Loucy (cell line): Measurements from ENCODE around the gene S100A13.
"Not testable (repeated sequence)": the region's sequence is repeated elsewhere in the genome, so short reads cannot be mapped to it uniquely, and the experiment has no call there.

Experiments used
- H2AFZ ChIP-seq: fragments of 200-600 bp; sonication (generic); 2 replicates; pipeline ENCODE4 v1.6.0; 2016; ENCODE audit warnings: antibody characterized with exemption, mild to moderate bottlenecking, low read length, moderate library complexity
- H3F3A ChIP-seq: fragments of 200-600 bp; 2 replicates; pipeline ENCODE4 v1.6.0; 2016; ENCODE audit warnings: antibody characterized with exemption, low read depth, mild to moderate bottlenecking
- H3K27me3 ChIP-seq: fragments of 200-600 bp; sonication (generic); 2 replicates; pipeline ENCODE4 v1.6.1; 2014; ENCODE audit warnings: low read length, mild to moderate bottlenecking; ENCODE audit not compliant: insufficient read depth, poor library complexity, severe bottlenecking
- H3K36me3 ChIP-seq: fragments of 200-600 bp; sonication (generic); 2 replicates; pipeline ENCODE4 v1.6.1; 2016; ENCODE audit warnings: low read length; ENCODE audit not compliant: insufficient read depth
- H3K4me1 ChIP-seq: fragments of 200-600 bp; sonication (generic); 2 replicates; pipeline ENCODE4 v1.5.1; 2014; ENCODE audit warnings: low read length, mild to moderate bottlenecking; ENCODE audit not compliant: insufficient read depth, poor library complexity, severe bottlenecking
- H3K4me2 ChIP-seq: fragments of 200-600 bp; sonication (generic); 2 replicates; pipeline ENCODE4 v1.6.0; 2014; ENCODE audit warnings: antibody characterized with exemption, low read length, low read depth, mild to moderate bottlenecking; ENCODE audit not compliant: poor library complexity, severe bottlenecking
- H3K4me3 ChIP-seq: fragments of 200-600 bp; sonication (generic); 2 replicates; pipeline ENCODE4 v1.5.1; 2014; ENCODE audit warnings: low read length, mild to moderate bottlenecking, mixed read lengths; ENCODE audit not compliant: poor library complexity, severe bottlenecking
- H3K79me2 ChIP-seq: fragments of 200-600 bp; sonication (generic); 2 replicates; pipeline ENCODE4 v1.6.1; 2014; ENCODE audit warnings: low read length; ENCODE audit not compliant: insufficient read depth
- H3K9ac ChIP-seq: fragments of 200-600 bp; sonication (generic); 2 replicates; pipeline ENCODE4 v1.6.0; 2014; ENCODE audit warnings: mild to moderate bottlenecking, low read depth, low read length, moderate library complexity; ENCODE audit not compliant: poor library complexity, severe bottlenecking
- H3K9me2 ChIP-seq: fragments of 200-600 bp; sonication (generic); replicated peaks from 2 replicates; pipeline ENCODE4 v1.6.1; 2016; ENCODE audit warnings: low read depth, low read length, mixed read lengths
- H3K9me3 ChIP-seq: fragments of 200-600 bp; sonication (generic); 2 replicates; pipeline ENCODE4 v1.6.1; 2014; ENCODE audit warnings: mild to moderate bottlenecking, antibody characterized with exemption, low read length, low read depth; ENCODE audit not compliant: insufficient read depth
- H4K20me1 ChIP-seq: fragments of 200-600 bp; sonication (generic); 2 replicates; pipeline ENCODE4 v1.6.0; 2014; ENCODE audit warnings: antibody characterized with exemption, low read length, mild to moderate bottlenecking; ENCODE audit not compliant: insufficient read depth, poor library complexity, severe bottlenecking
- EZH2phosphoT487 ChIP-seq: fragments of 200-600 bp; IDR thresholded peaks from 2 replicates; pipeline ENCODE4 v1.6.1; 2018; ENCODE audit warnings: antibody characterized with exemption, mild to moderate bottlenecking, moderate library complexity, borderline replicate concordance
- TF ChIP-seq, protein P1 (sequence below): fragments of 200-600 bp; sonication (generic); conservative IDR thresholded peaks from 2 replicates; pipeline ENCODE4 v1.5.1; 2014; ENCODE audit warnings: mild to moderate bottlenecking, antibody characterized with exemption, low read length

Gene S100A13

GRCh38 chr1:153640861-153641260, 13.6 kb upstream of the S100A13 start:
- H3K79me2 ChIP-seq, result peaks cover 85% of the 10 kb centered on the region
- H3K4me1 ChIP-seq, result peaks cover 45% of the 10 kb centered on the region
- peaks cover 96% of the 10 kb centered on the region for H3K36me3 ChIP-seq
- H3K9me2 ChIP-seq, result no peaks in the 10 kb centered on the region
- no peaks in the 10 kb centered on the region for H3K27me3 ChIP-seq
- H3K9me3 ChIP-seq, result no peaks in the 10 kb centered on the region
- H3K4me3 ChIP-seq, result peak overlapping the region; percentile 3
- no peak overlapping the region for H3K9ac ChIP-seq
- H3K4me2 ChIP-seq, result peak overlapping the region; percentile 29
- no peak for TF ChIP-seq EZH2phosphoT487
- TF ChIP-seq, protein P1, sequence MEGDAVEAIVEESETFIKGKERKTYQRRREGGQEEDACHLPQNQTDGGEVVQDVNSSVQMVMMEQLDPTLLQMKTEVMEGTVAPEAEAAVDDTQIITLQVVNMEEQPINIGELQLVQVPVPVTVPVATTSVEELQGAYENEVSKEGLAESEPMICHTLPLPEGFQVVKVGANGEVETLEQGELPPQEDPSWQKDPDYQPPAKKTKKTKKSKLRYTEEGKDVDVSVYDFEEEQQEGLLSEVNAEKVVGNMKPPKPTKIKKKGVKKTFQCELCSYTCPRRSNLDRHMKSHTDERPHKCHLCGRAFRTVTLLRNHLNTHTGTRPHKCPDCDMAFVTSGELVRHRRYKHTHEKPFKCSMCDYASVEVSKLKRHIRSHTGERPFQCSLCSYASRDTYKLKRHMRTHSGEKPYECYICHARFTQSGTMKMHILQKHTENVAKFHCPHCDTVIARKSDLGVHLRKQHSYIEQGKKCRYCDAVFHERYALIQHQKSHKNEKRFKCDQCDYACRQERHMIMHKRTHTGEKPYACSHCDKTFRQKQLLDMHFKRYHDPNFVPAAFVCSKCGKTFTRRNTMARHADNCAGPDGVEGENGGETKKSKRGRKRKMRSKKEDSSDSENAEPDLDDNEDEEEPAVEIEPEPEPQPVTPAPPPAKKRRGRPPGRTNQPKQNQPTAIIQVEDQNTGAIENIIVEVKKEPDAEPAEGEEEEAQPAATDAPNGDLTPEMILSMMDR, result no peak
- H3F3A ChIP-seq, result no peaks in the 10 kb centered on the region
- H2AFZ ChIP-seq, result no peak overlapping the region
- peaks cover 55% of the 10 kb centered on the region for H4K20me1 ChIP-seq

DNA sequence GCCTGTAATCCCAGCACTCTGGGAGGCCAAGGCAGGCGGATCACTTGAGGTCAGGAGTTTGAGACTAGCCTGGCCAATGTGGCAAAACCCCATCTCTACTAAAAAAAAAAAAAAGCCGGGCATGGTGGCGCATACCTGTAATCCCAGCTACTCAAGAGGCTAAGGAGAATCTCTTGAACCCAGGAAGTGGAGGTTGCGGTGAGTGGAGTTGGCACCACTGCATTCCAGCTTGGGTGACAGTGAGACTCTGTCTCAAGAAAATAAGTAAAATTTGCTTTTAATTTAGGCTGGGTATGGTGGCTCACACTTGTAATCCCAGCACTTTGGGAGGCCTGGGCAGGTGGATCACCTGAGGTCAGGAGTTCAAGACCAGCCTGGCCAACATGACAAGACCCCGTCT, 12.9 kb upstream of the S100A13 start:
- not testable (repeated sequence) for H3F3A ChIP-seq, H2AFZ ChIP-seq, H3K4me3 ChIP-seq, H3K9me3 ChIP-seq, H3K9ac ChIP-seq, H3K9me2 ChIP-seq, H3K27me3 ChIP-seq
- Histone ChIP-seq H3K4me2 (peak overlapping the region; percentile 29), H4K20me1 (peaks cover 60% of the 10 kb centered on the region), H3K79me2 (peaks cover 91% of the 10 kb centered on the region), H3K4me1 (peaks cover 50% of the 10 kb centered on the region), H3K36me3 (peaks cover 89% of the 10 kb centered on the region)

- peaks cover 68% of the 10 kb centered on the region for H4K20me1 ChIP-seq
- no peaks in the 10 kb centered on the region for H3K27me3 ChIP-seq
- H2AFZ ChIP-seq, result no peak overlapping the region
- H3F3A ChIP-seq, result no peaks in the 10 kb centered on the region
- no peak overlapping the region for H3K4me3 ChIP-seq
- H3K9ac ChIP-seq, result no peak overlapping the region
- no peaks in the 10 kb centered on the region for H3K9me2 ChIP-seq
- H3K36me3 ChIP-seq, result peaks cover 80% of the 10 kb centered on the region
- TF ChIP-seq, protein P1, result no peak
- TF ChIP-seq EZH2phosphoT487, result no peak
- H3K4me1 ChIP-seq, result peaks cover 50% of the 10 kb centered on the region
- no peaks in the 10 kb centered on the region for H3K9me3 ChIP-seq
- peaks cover 100% of the 10 kb centered on the region for H3K79me2 ChIP-seq
- H3K4me2 ChIP-seq, result no peak overlapping the region
Measured at GRCh38 chr1:153639280-153639679, 12.0 kb upstream of the S100A13 start.

GRCh38 chr1:153638261-153638660, 11.0 kb upstream of the S100A13 start:
- Histone ChIP-seq H3K9me2 (no peaks in the 10 kb centered on the region), H4K20me1 (peaks cover 68% of the 10 kb centered on the region), H2AFZ (no peak overlapping the region), H3F3A (no peaks in the 10 kb centered on the region), H3K36me3 (peaks cover 70% of the 10 kb centered on the region), H3K4me3 (peak overlapping the region; percentile 3), H3K4me1 (peaks cover 45% of the 10 kb centered on the region), H3K4me2 (peak overlapping the region; percentile 69), H3K79me2 (peaks cover 90% of the 10 kb centered on the region), H3K27me3 (no peaks in the 10 kb centered on the region), H3K9me3 (no peaks in the 10 kb centered on the region), H3K9ac (no peak overlapping the region)
- TF ChIP-seq EZH2phosphoT487, result no peak
- TF ChIP-seq, protein P1, result no peak
